OCI-LY3 (cell line): Measurements from ENCODE around the gene COX5A.
"Not testable (repeated sequence)": the region's sequence is repeated elsewhere in the genome, so short reads cannot be mapped to it uniquely, and the experiment has no call there.

Experiments
- H2AFZ ChIP-seq: fragments of 200-600, 300-600 bp; shearing (Covaris generic); 2 replicates; pipeline ENCODE4 v1.6.0; 2014; ENCODE audit warnings: antibody characterized with exemption, low read depth, low read length
- H3K27ac ChIP-seq: fragments of 200-600, 300-600 bp; sonication (generic); 2 replicates; pipeline ENCODE4 v1.5.1; 2014; ENCODE audit warnings: mild to moderate bottlenecking, low read length, moderate library complexity, mixed read lengths
- H3K27me3 ChIP-seq: fragments of 200-600, 300-600 bp; sonication (generic); 2 replicates; pipeline ENCODE4 v1.6.1; 2014; ENCODE audit warnings: low read depth, low read length, mixed read lengths
- H3K36me3 ChIP-seq: fragments of 200-600, 300-600 bp; sonication (generic); replicated peaks from 2 replicates; pipeline ENCODE3; 2014; ENCODE audit warnings: low read depth, low read length, mixed read lengths
- H3K4me1 ChIP-seq: fragments of 300-600, 200-600 bp; sonication (generic); 2 replicates; pipeline ENCODE4 v1.6.1; 2014; ENCODE audit warnings: low read length, mixed read lengths
- H3K4me2 ChIP-seq: fragments of 200-600, 300-600 bp; sonication (generic); 2 replicates; pipeline ENCODE4 v1.6.1; 2014; ENCODE audit warnings: low read length, mixed read lengths
- H3K4me3 ChIP-seq: fragments of 300-600, 200-600 bp; sonication (generic); 2 replicates; pipeline ENCODE4 v1.5.1; 2014; ENCODE audit warnings: antibody characterized with exemption, mild to moderate bottlenecking, low read length, moderate library complexity
- H3K79me2 ChIP-seq: fragments of 300-600, 200-600 bp; shearing (Covaris generic); 2 replicates; pipeline ENCODE4 v1.6.1; 2014; ENCODE audit warnings: mild to moderate bottlenecking, low read length, mixed read lengths
- H3K9ac ChIP-seq: fragments of 300-600, 200-600 bp; shearing (Covaris generic); 2 replicates; pipeline ENCODE4 v1.6.0; 2014; ENCODE audit warnings: mild to moderate bottlenecking, low read length, moderate library complexity
- H3K9me3 ChIP-seq: fragments of 200-600, 300-600 bp; shearing (Covaris generic); 2 replicates; pipeline ENCODE4 v1.6.1; 2014; ENCODE audit warnings: low read length, mixed read lengths; ENCODE audit not compliant: insufficient read depth
- H4K20me1 ChIP-seq: fragments of 200-600, 300-600 bp; sonication (generic); 2 replicates; pipeline ENCODE4 v1.6.1; 2016; ENCODE audit warnings: low read length, mixed read lengths; ENCODE audit not compliant: insufficient read depth
- EZH2phosphoT487 ChIP-seq: fragments of 200-600 bp; shearing (Covaris generic); IDR thresholded peaks from 2 replicates; pipeline ENCODE4 v1.6.1; 2018; ENCODE audit warnings: antibody characterized with exemption, mixed run types, low read depth
- TF ChIP-seq, protein P1 (sequence below): fragments of 200-600, 300-600 bp; sonication (generic); IDR thresholded peaks from 2 replicates; pipeline ENCODE4 v1.5.1; 2014; ENCODE audit warnings: antibody characterized with exemption, low read length, low read depth

COX5A gene

DNA sequence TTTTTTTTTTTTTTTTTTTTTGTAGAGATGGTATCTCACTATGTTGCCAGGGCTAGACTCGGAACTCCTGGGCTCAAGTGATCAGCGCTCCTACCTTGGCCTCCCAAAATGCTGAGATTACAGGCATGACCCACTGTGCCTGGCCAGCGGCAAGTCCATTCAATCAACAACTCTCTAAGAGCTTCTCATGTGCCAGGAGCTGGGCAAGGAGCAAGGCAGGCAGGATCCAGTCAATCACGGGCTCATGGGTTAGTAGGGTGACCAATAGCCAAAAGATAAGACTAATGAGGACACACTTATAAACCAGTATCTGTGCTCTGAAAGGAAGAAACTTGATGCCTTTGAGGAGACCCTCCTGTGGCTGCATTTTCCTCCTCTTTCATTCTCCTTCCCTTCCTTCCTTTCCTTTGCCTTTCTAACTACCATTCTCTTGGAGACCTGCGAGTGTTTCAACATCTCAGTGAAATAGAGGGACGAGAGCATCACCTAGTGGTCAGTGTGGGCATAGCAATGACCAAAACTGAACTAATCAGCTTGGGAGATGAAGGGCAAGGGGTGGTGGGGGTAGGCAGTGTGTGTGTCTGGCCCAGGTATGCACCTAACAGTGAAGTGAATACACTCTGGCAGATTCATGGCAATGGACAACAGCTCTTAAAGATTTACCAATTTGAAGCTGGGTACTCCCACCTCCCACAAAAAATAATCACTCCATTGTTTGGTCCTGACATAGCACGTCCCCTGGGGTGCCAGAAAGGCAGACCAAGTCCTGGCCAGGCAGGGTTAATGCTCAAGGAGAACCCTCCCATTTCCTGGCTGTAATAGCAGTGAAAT is 12.4 kb upstream of the COX5A start:
- Histone ChIP-seq H2AFZ (0 out of 2 replicates have a peak overlapping the region, but pooled peaks have one; percentile 15), H3K4me2 (peak overlapping the region; percentile 36), H3K36me3 (no peaks in the 10 kb centered on the region), H3K27me3 (no peaks in the 10 kb centered on the region; the same call in 1 of the 2 replicates), H4K20me1 (no peaks in the 10 kb centered on the region), H3K9me3 (no peaks in the 10 kb centered on the region), H3K27ac (no peak overlapping the region), H3K4me3 (no peak overlapping the region), H3K9ac (no peak overlapping the region), H3K79me2 (no peaks in the 10 kb centered on the region), H3K4me1 (0 out of 2 replicates have a peak, but pooled peaks cover 3% of the 10 kb centered on the region)
- TF ChIP-seq, protein P1, sequence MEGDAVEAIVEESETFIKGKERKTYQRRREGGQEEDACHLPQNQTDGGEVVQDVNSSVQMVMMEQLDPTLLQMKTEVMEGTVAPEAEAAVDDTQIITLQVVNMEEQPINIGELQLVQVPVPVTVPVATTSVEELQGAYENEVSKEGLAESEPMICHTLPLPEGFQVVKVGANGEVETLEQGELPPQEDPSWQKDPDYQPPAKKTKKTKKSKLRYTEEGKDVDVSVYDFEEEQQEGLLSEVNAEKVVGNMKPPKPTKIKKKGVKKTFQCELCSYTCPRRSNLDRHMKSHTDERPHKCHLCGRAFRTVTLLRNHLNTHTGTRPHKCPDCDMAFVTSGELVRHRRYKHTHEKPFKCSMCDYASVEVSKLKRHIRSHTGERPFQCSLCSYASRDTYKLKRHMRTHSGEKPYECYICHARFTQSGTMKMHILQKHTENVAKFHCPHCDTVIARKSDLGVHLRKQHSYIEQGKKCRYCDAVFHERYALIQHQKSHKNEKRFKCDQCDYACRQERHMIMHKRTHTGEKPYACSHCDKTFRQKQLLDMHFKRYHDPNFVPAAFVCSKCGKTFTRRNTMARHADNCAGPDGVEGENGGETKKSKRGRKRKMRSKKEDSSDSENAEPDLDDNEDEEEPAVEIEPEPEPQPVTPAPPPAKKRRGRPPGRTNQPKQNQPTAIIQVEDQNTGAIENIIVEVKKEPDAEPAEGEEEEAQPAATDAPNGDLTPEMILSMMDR, result peak; percentile 99
- TF ChIP-seq EZH2phosphoT487, result no peak

DNA sequence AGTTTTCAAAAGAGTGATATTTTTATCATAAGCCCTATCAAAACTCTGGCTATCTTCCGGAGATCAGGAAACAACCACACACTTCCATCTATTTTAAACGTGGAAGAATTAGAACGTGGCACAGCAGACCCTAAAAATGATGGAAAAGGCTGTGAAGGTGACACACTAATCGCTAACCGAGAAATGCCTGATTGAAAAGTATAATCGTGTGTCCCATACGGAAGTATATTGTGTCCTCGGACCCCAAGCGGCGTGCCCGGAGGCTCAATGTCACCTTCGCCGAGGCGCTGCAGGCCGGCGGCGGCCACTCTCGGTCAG is 642 bp downstream of the COX5A start:
- H4K20me1 ChIP-seq, result peaks cover 26% of the 10 kb centered on the region
- H3K9me3 ChIP-seq, result no peaks in the 10 kb centered on the region
- peak overlapping the region; percentile 95 for H3K9ac ChIP-seq
- peaks cover 57% of the 10 kb centered on the region for H3K79me2 ChIP-seq
- H3K36me3 ChIP-seq, result peaks cover 18% of the 10 kb centered on the region
- no peaks in the 10 kb centered on the region for H3K27me3 ChIP-seq
- peak overlapping the region; percentile 83 for H3K27ac ChIP-seq
- TF ChIP-seq EZH2phosphoT487, result no peak
- TF ChIP-seq, protein P1, result no peak
- 0 out of 2 replicates have a peak overlapping the region, but pooled peaks have one; percentile 0 for H2AFZ ChIP-seq
- H3K4me1 ChIP-seq, result peaks cover 25% of the 10 kb centered on the region
- peak overlapping the region; percentile 87 for H3K4me3 ChIP-seq
- peak overlapping the region; percentile 95 for H3K4me2 ChIP-seq

DNA sequence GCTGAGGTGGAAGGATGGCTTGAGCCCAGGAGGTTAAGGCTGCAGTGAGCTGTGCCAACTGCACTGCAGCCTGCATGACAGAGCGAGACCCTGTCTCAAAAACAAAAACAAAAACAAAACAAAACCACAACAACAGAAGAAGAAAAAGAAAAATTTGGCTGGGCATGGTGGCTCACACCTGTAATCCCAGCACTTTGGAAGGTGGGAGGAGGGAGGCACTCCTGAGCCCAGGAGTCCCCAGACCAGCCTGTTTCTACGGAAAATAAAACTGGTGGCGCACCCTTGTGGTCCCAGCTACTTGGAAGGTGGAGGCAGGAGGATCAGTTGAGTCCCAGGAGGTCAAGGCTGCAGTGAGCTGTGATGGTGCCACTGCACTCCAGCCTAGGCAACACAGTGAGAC is 2.7 kb downstream of the COX5A start:
- not testable (repeated sequence) for H3K4me2 ChIP-seq, H3K4me3 ChIP-seq, H3K9ac ChIP-seq, H3K9me3 ChIP-seq, H2AFZ ChIP-seq, H3K27ac ChIP-seq, H3K27me3 ChIP-seq
- Histone ChIP-seq H3K36me3 (peaks cover 21% of the 10 kb centered on the region), H3K4me1 (peaks cover 31% of the 10 kb centered on the region), H3K79me2 (peaks cover 76% of the 10 kb centered on the region), H4K20me1 (peaks cover 34% of the 10 kb centered on the region)

DNA sequence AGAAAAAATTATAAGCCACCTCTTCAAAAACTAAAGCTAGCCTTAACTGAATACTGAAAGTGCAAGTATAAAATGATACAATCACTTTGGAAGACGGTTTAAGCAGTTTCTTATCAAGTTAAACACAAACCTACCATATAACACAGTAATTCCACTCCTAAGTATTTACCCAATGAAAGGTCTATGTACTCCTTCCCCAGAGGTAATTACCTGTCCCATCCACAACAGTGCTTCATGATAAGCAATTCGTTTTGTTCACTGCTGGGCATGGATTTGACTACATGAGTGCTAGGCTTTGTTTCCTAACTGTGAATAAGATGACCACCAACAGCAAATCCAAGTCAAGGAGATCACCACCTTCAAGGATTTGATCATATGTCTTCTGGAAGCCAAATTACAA is 4.3 kb downstream of the COX5A start:
- TF ChIP-seq EZH2phosphoT487, result no peak
- TF ChIP-seq, protein P1, result no peak
- H3K79me2 ChIP-seq, result peaks cover 92% of the 10 kb centered on the region
- H4K20me1 ChIP-seq, result peaks cover 37% of the 10 kb centered on the region
- no peak overlapping the region for H3K27ac ChIP-seq
- H3K9me3 ChIP-seq, result no peaks in the 10 kb centered on the region
- H3K27me3 ChIP-seq, result no peaks in the 10 kb centered on the region
- H3K36me3 ChIP-seq, result peaks cover 32% of the 10 kb centered on the region
- H3K4me3 ChIP-seq, result no peak overlapping the region
- no peak overlapping the region for H3K4me2 ChIP-seq
- peaks cover 29% of the 10 kb centered on the region for H3K4me1 ChIP-seq
- H3K9ac ChIP-seq, result no peak overlapping the region
- no peak overlapping the region for H2AFZ ChIP-seq
